HUES64 (cell line): ENCODE data around the gene XRCC4.

Experiments used
- H3K27ac ChIP-seq: 2 replicates; pipeline ENCODE4 v1.7.0; 2013; ENCODE audit warnings: low read depth, low read length, inconsistent platforms
- H3K27me3 ChIP-seq: 2 replicates; pipeline ENCODE4 v1.6.1; 2013; ENCODE audit warnings: mild to moderate bottlenecking, low read length; ENCODE audit not compliant: insufficient read depth
- H3K36me3 ChIP-seq: 2 replicates; pipeline ENCODE4 v1.6.1; 2013; ENCODE audit warnings: mild to moderate bottlenecking, low read length; ENCODE audit not compliant: insufficient read depth
- H3K4me1 ChIP-seq: 2 replicates; pipeline ENCODE4 v1.6.1; 2013; ENCODE audit warnings: mild to moderate bottlenecking, low read length, moderate library complexity; ENCODE audit not compliant: insufficient read depth
- H3K4me3 ChIP-seq: 2 replicates; pipeline ENCODE4 v1.5.1; 2013; ENCODE audit warnings: mild to moderate bottlenecking, low read length, moderate library complexity
- H3K9ac ChIP-seq: 2 replicates; pipeline ENCODE4 v1.6.1; 2013; ENCODE audit warnings: mild to moderate bottlenecking, low read depth, low read length
- H3K9me3 ChIP-seq: 2 replicates; pipeline ENCODE4 v1.6.1; 2013; ENCODE audit warnings: low read depth, low read length; ENCODE audit not compliant: insufficient read depth
- WGBS: fragments of 150-250, 120-280 bp; methylation state at CpG from one replicate; pipeline ENCODE4 v1.1.7; 2013; ENCODE audit warnings: missing lambda C conversion rate; 5-methylcytosine and 5-hydroxymethylcytosine counted together

The XRCC4 gene

GRCh38 chr5:83124593-83124992 lies 47.2 kb downstream of the XRCC4 start:
- 100% methylated on average over 1 of the region's 1 CpG for WGBS
- H3K36me3 ChIP-seq = no peaks in the 10 kb centered on the region
- no peak overlapping the region for H3K4me3 ChIP-seq
- H3K4me1 ChIP-seq = no peaks in the 10 kb centered on the region
- H3K27me3 ChIP-seq = no peaks in the 10 kb centered on the region
- H3K27ac ChIP-seq = no peak overlapping the region
- H3K9ac ChIP-seq = no peak overlapping the region
- 0 out of 2 replicates have a peak, but pooled peaks cover 5% of the 10 kb centered on the region for H3K9me3 ChIP-seq

- no peaks in the 10 kb centered on the region for H3K27me3 ChIP-seq
- 0 out of 2 replicates have a peak, but pooled peaks cover 5% of the 10 kb centered on the region for H3K9me3 ChIP-seq
- H3K4me1 ChIP-seq = no peaks in the 10 kb centered on the region
- 94% methylated on average over 6 of the region's 7 CpGs for WGBS
- H3K27ac ChIP-seq = no peak overlapping the region
- no peak overlapping the region for H3K9ac ChIP-seq
- H3K36me3 ChIP-seq = no peaks in the 10 kb centered on the region
- no peak overlapping the region for H3K4me3 ChIP-seq
These were observed 48.2 kb downstream of the XRCC4 start for GRCh38 chr5:83125560-83125959.

- Histone ChIP-seq H3K4me1 (no peaks in the 10 kb centered on the region), H3K9me3 (0 out of 2 replicates have a peak, but pooled peaks cover 5% of the 10 kb centered on the region), H3K36me3 (no peaks in the 10 kb centered on the region), H3K27ac (no peak overlapping the region), H3K4me3 (no peak overlapping the region), H3K9ac (no peak overlapping the region), H3K27me3 (no peaks in the 10 kb centered on the region)
- WGBS = 50% methylated on average over 2 of the region's 2 CpGs
These were observed 49.2 kb downstream of the XRCC4 start for GRCh38 chr5:83126501-83126900.

GRCh38 chr5:83133797-83134196 lies 56.5 kb downstream of the XRCC4 start:
- Histone ChIP-seq H3K9ac (no peak overlapping the region), H3K27ac (no peak overlapping the region), H3K9me3 (0 out of 2 replicates have a peak, but pooled peaks cover 3% of the 10 kb centered on the region), H3K36me3 (no peaks in the 10 kb centered on the region), H3K4me1 (no peaks in the 10 kb centered on the region), H3K4me3 (no peak overlapping the region), H3K27me3 (no peaks in the 10 kb centered on the region)
- 93% methylated on average over 18 of the region's 18 CpGs for WGBS

GRCh38 chr5:83142526-83142925 lies 65.2 kb downstream of the XRCC4 start:
- Histone ChIP-seq H3K27me3 (no peaks in the 10 kb centered on the region), H3K9me3 (no peaks in the 10 kb centered on the region), H3K27ac (no peak overlapping the region), H3K4me1 (no peaks in the 10 kb centered on the region), H3K36me3 (no peaks in the 10 kb centered on the region), H3K9ac (no peak overlapping the region), H3K4me3 (no peak overlapping the region)
- 100% methylated on average over 1 of the region's 2 CpGs for WGBS

- no peaks in the 10 kb centered on the region for H3K27me3 ChIP-seq
- no peak overlapping the region for H3K27ac ChIP-seq
- no peaks in the 10 kb centered on the region for H3K9me3 ChIP-seq
- H3K4me1 ChIP-seq = no peaks in the 10 kb centered on the region
- no peak overlapping the region for H3K9ac ChIP-seq
- no peaks in the 10 kb centered on the region for H3K36me3 ChIP-seq
- H3K4me3 ChIP-seq = no peak overlapping the region
These were observed 67.9 kb downstream of the XRCC4 start for GRCh38 chr5:83145241-83145640.

- no peaks in the 10 kb centered on the region for H3K27me3 ChIP-seq
- H3K4me1 ChIP-seq = no peaks in the 10 kb centered on the region
- H3K4me3 ChIP-seq = no peak overlapping the region
- no peaks in the 10 kb centered on the region for H3K36me3 ChIP-seq
- H3K9ac ChIP-seq = no peak overlapping the region
- H3K9me3 ChIP-seq = no peaks in the 10 kb centered on the region
- no peak overlapping the region for H3K27ac ChIP-seq
These were observed 68.6 kb downstream of the XRCC4 start for GRCh38 chr5:83145882-83146331.

GRCh38 chr5:83146441-83146840 lies 69.1 kb downstream of the XRCC4 start:
- no peaks in the 10 kb centered on the region for H3K9me3 ChIP-seq
- H3K27ac ChIP-seq = no peak overlapping the region
- H3K36me3 ChIP-seq = no peaks in the 10 kb centered on the region
- WGBS = 93% methylated on average over 3 of the region's 4 CpGs
- H3K9ac ChIP-seq = no peak overlapping the region
- H3K4me3 ChIP-seq = no peak overlapping the region
- no peaks in the 10 kb centered on the region for H3K4me1 ChIP-seq
- H3K27me3 ChIP-seq = no peaks in the 10 kb centered on the region

- Histone ChIP-seq H3K4me1 (no peaks in the 10 kb centered on the region), H3K4me3 (no peak overlapping the region), H3K27ac (no peak overlapping the region), H3K9ac (no peak overlapping the region), H3K9me3 (no peaks in the 10 kb centered on the region), H3K36me3 (no peaks in the 10 kb centered on the region), H3K27me3 (no peaks in the 10 kb centered on the region)
- WGBS = 96% methylated on average over 4 of the region's 4 CpGs
These were observed 70.2 kb downstream of the XRCC4 start for GRCh38 chr5:83147593-83147992.

- H3K9ac ChIP-seq = no peak overlapping the region
- H3K4me3 ChIP-seq = no peak overlapping the region
- no peak overlapping the region for H3K27ac ChIP-seq
- no peaks in the 10 kb centered on the region for H3K4me1 ChIP-seq
- no peaks in the 10 kb centered on the region for H3K36me3 ChIP-seq
- H3K9me3 ChIP-seq = no peaks in the 10 kb centered on the region
- H3K27me3 ChIP-seq = no peaks in the 10 kb centered on the region
- no CpG with 5 or more reads among the region's 3 CpGs for WGBS
These were observed 71.0 kb downstream of the XRCC4 start for GRCh38 chr5:83148370-83148769.

GRCh38 chr5:83149671-83150070 lies 72.3 kb downstream of the XRCC4 start:
- H3K27ac ChIP-seq = no peak overlapping the region
- H3K4me1 ChIP-seq = no peaks in the 10 kb centered on the region
- no peak overlapping the region for H3K9ac ChIP-seq
- no peaks in the 10 kb centered on the region for H3K36me3 ChIP-seq
- H3K4me3 ChIP-seq = no peak overlapping the region
- H3K27me3 ChIP-seq = no peaks in the 10 kb centered on the region
- H3K9me3 ChIP-seq = no peaks in the 10 kb centered on the region

GRCh38 chr5:83151821-83152220 lies 74.5 kb downstream of the XRCC4 start:
- WGBS = 100% methylated on average over 1 of the region's 1 CpG
- Histone ChIP-seq H3K27ac (no peak overlapping the region), H3K9ac (no peak overlapping the region), H3K9me3 (no peaks in the 10 kb centered on the region), H3K36me3 (no peaks in the 10 kb centered on the region), H3K27me3 (no peaks in the 10 kb centered on the region), H3K4me3 (no peak overlapping the region), H3K4me1 (no peaks in the 10 kb centered on the region)
